DMS53 treated with DMSO at 0.1 percent for 48 hours (cell line): ENCODE results near the gene SLC8A2.

Source experiments
- DNase-seq: peaks from one replicate; lab custom pipeline; 2025; ENCODE audit not compliant: unreplicated experiment; lab: John Stamatoyannopoulos, UW

The SLC8A2 gene

DNA sequence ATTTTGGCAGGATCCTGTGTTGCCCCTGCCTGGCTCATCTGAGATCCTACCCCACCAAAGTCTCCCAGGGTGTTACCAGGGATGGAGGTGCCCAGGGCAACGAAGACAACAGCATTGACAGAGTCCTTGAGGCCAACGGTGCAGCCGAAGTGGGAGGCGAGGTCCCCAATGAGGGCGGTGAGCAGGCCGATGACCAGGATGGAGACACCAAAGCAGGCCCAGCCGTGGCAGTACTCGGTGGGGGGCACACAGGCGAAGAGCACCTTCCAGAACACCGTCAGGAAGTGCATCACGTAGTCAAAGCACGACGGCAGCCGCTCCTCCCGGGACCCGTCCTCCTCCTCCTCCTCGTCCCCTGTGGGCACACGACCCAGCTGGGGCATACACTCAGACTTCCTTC lies 39.6 kb downstream of the SLC8A2 start:
- DNase-seq, result no peak

- peak; percentile 54 for DNase-seq
Observed at GRCh38 chr19:47430041-47430802, 41.5 kb downstream of the SLC8A2 start.

DNA sequence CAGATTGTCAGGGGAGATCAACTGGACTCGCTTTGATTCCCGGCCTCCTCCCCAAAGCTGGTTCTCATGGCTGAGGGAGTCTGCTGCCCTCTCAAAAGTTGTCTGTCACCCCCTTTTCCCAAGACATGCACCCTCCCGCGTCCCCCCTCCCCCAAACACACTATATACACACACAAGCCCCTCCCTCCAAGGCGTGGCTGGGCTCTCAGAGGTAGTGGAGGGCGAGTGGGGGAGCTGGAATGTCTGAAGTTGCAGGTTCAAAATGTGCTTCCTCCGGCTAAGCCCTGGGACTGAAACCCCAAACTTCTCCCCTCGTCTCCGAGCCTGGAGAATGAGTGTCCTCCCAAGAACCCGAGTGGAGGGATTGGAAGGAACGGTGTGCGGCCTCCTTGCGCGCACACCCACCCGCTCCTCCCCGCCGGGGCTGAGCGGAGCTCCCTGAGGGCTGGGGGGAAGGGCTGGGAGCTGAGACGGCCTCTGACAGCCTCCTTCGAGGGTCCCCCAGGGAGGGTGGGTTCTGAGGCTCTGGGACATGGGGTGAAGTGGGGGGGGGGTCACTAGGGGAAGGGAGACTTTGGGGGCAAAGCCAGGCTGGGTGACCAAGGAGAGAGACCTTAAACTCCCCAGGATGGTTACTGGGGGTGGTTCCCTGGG lies 42.4 kb downstream of the SLC8A2 start:
- no peak for DNase-seq

GRCh38 chr19:47428177-47428894 lies 43.4 kb downstream of the SLC8A2 start:
- peak; percentile 56 for DNase-seq

DNA sequence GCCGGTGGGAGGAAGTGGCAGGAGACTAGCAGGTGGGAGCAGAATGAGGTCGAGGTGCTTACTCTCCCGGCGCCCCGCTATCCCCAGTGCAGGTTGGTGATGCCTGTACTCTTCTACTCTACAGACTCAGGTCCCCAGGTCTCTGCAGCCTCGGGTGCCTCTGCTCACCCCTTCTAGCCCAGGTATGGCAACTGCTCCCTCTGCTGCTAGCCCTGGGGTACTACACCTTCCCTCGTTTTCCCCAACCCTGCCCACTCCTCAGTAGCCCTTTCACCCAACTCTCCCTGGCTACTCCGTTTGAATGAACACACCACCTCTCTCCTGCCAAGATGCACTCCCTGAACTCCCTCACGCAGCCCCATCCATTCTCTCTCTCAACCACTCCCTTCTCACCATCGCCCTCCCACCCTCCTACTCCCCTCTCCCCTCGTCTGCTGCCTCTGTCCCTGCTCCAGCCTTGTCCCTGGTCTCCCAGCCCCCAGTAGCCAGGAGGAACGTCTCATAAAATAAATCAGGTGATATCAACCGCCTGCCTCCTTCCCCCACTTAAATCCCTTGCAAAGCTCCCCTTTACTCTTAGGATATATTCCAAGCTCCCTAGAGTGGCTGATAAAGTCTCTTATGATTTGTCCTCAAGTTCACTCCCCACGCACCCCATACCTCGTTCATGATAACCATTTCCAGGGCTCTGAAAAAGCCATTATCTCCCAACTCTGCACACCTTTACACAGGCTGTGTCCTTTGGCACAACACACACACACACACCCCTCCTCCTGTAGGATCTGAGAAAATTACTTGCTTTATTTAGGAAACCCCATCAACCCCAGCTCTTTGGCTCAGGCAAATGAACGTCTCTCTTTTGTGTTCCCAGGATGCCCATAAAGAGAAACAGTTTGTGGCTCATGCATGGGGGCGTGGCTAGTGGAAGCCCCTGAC lies 44.2 kb downstream of the SLC8A2 start:
- DNase-seq, result peak; percentile 61

GRCh38 chr19:47423203-47423882 lies 48.4 kb downstream of the SLC8A2 start:
- no peak for DNase-seq

DNA sequence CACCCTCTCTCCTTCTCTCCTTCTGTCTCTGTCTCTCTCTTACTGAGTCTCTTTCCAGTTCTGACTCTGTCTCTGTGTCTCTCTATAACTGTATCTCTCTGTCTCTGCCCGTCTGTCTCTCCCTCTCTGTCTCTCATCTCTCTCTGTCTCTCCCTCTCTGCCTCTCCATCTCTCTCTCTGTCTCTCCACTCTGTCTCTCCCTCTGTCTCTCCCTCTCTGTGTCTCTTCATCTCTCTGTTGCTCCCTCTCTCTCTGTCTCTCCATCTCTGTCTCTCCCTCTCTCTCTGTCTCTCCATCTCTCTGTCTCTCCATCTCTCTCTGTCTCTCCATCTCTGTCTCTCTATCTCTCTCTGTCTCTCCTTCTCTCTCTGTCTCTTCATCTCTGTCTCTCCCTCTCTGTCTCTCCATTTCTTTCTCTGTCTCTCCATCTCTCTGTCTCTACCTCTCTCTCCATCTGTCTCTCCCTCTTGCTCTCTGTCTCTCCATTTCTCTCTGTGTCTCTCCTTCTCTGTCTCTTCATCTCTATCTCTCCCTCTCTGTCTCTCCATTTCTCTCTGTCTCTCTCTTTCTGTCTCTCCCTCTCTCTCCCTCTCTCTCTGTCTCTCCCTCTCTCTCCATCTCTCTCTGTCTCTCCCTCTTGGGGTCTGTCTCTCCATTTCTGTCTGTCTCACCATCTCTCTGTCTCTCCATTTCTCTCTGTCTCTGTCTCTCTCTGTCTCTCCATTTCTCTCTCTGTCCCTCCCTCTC lies 49.1 kb downstream of the SLC8A2 start:
- no peak for DNase-seq

DNA sequence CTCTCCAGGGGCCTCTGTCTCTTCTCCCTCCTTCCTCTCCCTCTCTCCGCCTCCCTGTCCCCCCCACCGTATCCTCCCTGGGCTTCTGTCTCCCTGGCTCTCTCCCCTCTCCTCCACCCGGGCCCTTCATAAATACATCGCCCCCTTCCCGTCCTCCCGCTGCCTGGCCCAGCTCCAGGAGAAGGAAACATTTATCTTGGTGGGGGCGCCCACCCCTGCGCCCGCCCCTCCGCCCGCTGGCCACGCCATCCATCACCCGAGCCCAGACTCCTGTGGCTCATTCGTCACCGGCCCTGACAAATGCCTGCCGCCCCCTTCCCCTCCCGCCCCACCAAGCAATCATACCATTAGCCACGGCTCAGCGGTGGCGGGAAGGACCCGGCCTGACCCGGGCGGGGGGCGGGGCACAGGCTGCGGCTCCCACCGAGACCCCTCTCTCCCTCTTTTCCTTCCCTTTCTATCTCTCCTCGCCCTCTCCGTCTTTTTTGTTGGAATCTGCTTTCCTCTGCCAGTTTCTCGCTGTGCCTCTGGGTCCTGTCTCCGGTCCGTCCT lies 49.8 kb downstream of the SLC8A2 start:
- DNase-seq, result no peak

DNA sequence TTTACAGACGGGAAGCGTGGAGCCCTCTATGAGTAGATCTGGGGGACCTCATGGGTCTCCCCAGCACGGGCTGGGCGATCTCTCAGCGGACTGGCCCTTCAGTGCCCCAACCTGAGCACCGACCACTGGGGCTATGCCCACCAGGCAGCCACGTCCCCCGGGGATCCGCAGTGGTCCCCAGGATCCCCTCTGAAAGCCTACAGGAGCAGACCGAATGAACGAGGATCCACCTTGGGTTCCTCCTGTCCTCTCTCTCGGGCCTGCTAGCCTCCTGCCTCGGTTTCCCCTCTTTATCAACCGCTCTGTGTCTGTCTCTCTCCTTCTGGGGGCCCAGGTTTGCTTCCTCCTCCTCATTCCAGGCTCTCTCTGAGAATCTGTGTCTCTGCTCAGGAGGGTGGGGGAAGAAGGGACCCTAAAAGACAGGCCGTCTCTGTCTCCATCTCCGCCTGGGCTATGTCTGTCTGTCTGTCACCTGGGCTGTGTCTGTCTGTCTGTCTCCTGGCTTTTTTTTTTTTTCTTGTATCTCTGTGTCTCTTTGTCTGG lies 50.4 kb downstream of the SLC8A2 start:
- DNase-seq, result no peak

DNA sequence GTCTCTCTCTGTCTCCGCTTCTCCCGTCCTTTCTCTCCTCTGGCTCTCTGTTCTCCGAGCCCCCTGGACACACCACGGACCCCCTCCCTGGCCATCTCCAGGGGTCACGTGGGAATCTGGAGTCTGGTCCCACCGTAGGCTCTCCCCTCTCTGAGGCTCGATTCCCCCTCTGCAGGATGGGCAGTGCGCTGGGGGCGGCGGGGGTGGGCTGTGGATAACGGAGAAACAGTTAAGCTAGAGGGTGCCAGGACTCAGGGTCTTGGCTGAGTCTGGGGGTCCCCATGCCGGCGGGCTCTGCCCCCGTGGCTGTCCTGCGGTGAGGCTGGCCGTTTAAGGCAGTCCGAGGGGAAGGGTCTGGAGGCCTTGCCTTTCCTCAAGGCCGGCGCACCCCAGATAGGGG lies 51.9 kb downstream of the SLC8A2 start:
- DNase-seq, result no peak

DNA sequence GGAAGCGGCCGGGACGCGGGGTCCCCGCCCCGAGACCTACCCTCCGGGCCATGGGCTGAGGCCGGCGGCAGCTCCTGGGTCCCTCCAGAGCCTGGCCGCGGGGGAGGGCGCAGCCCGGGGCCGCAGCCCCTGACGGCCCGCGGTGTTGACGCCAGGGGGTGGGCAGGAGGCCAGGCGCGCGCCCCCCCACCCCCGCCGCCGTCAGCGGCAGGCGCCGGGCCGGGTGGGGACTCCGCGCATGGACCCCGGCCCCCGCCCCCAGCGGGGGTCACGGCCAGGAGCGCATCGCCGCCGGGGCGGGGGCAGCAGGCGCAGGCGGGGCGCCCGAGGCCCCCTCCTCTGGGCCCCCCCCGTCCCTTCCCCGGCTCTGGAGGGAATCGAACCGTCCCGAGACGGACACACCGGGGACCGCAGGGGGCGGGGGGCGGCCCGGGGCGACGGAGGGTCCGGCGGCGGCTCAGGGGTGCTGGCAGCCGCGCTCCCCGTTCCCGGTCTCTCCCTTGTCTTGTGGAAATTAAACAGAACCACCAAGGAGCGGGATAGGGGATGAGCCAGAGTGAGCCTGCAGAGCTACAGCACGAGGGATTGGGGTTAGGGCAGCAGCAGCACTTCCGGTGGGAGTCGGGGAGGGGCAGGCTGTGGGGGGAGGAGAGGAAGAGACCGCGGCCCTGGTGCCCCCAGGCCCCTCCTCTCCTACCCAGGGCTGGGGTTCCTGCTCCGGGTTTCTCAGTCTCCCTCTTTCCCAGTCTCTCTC lies 52.5 kb downstream of the SLC8A2 start, which contains the start of gene MEIS3:
TSS of gene MEIS3 (minus strand) at position 498 of the 754 bp plus-strand sequence. CDS start at position 52, 446 bp downstream.
- DNase-seq, result no peak

GRCh38 chr19:47418692-47419029 lies 53.0 kb downstream of the SLC8A2 start:
- DNase-seq, result no peak

- DNase-seq, result peak; percentile 17
Observed at GRCh38 chr19:47417746-47418691, 53.7 kb downstream of the SLC8A2 start.

GRCh38 chr19:47417107-47417745 lies 54.5 kb downstream of the SLC8A2 start:
- DNase-seq, result peak; percentile 18

DNA sequence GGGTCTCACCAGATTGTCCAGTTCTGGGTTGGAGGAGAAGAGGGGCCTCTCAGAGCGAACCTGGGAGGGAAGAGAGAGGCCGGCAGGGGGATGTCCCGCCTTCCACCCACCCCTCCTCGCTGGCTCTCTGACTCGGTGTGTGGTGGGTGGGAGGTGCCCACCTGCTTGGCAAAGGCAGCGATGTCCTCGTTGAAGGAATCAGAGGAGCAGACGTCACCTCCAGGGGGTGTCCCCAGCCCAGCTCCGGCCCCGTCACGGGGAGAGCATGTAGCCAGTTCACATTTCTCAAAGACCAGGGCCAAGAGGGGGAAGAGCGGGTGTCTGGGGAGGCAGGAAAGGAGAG lies 55.1 kb downstream of the SLC8A2 start:
- DNase-seq, result no peak

GRCh38 chr19:47415953-47416642 lies 55.6 kb downstream of the SLC8A2 start:
- no peak for DNase-seq
